Measurements from ENCODE around the gene SLC9A2.

DNA sequence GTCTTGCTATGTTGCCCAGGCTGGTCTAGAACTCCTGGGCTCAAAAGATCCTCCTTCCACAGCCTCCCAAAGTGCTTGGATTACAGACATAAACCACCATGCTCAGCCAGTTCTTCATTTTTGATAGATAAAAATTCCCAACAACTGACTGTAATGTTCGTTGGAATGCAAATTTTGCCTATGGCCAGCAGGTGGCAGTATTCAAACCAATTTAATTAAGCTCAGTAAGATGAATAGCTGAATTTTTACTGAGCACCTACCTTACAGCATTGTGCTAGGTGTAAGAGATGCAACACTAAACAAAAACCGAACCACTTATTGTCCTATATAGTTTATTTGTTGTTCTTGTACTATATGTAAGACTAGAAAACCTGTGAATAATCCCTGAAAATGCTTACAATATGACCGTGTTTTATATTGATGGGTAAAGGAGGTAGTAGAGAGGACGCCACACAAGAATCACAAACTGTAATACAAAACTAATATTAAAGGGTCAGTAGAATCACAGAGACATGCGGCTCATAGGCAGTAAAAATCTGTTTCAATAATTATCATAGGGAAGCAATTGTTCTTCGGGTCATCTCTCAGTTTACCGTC lies 134.3 kb downstream of the SLC9A2 start:
- TF ChIP-seq, protein P1, sequence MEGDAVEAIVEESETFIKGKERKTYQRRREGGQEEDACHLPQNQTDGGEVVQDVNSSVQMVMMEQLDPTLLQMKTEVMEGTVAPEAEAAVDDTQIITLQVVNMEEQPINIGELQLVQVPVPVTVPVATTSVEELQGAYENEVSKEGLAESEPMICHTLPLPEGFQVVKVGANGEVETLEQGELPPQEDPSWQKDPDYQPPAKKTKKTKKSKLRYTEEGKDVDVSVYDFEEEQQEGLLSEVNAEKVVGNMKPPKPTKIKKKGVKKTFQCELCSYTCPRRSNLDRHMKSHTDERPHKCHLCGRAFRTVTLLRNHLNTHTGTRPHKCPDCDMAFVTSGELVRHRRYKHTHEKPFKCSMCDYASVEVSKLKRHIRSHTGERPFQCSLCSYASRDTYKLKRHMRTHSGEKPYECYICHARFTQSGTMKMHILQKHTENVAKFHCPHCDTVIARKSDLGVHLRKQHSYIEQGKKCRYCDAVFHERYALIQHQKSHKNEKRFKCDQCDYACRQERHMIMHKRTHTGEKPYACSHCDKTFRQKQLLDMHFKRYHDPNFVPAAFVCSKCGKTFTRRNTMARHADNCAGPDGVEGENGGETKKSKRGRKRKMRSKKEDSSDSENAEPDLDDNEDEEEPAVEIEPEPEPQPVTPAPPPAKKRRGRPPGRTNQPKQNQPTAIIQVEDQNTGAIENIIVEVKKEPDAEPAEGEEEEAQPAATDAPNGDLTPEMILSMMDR (IDR thresholded peaks at IDR 0.05) = peak; percentile 44 to 73 (median 60)
- no peak for TF ChIP-seq EP300 (IDR thresholded peaks at IDR 0.05)
- no peak for TF ChIP-seq POLR2A (IDR thresholded peaks at IDR 0.05)
- TF ChIP-seq POLR2AphosphoS5 (IDR thresholded peaks at IDR 0.05) = no peak

All from sigmoid colon (tissue), 4 donors.